HG03439 (cell line): ENCODE results near the gene AMZ2.
"Not testable (repeated sequence)": the region's sequence is repeated elsewhere in the genome, so short reads cannot be mapped to it uniquely, and the experiment has no call there.

Experiments
- ATAC-seq: cut with Tn5 transposase; IDR thresholded peaks from one replicate; pipeline ENCODE4 v1.9.1; 2021; ENCODE audit warnings: mild to moderate bottlenecking, moderate library complexity; ENCODE audit not compliant: unreplicated experiment

Gene AMZ2, protein sequence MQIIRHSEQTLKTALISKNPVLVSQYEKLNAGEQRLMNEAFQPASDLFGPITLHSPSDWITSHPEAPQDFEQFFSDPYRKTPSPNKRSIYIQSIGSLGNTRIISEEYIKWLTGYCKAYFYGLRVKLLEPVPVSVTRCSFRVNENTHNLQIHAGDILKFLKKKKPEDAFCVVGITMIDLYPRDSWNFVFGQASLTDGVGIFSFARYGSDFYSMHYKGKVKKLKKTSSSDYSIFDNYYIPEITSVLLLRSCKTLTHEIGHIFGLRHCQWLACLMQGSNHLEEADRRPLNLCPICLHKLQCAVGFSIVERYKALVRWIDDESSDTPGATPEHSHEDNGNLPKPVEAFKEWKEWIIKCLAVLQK

DNA sequence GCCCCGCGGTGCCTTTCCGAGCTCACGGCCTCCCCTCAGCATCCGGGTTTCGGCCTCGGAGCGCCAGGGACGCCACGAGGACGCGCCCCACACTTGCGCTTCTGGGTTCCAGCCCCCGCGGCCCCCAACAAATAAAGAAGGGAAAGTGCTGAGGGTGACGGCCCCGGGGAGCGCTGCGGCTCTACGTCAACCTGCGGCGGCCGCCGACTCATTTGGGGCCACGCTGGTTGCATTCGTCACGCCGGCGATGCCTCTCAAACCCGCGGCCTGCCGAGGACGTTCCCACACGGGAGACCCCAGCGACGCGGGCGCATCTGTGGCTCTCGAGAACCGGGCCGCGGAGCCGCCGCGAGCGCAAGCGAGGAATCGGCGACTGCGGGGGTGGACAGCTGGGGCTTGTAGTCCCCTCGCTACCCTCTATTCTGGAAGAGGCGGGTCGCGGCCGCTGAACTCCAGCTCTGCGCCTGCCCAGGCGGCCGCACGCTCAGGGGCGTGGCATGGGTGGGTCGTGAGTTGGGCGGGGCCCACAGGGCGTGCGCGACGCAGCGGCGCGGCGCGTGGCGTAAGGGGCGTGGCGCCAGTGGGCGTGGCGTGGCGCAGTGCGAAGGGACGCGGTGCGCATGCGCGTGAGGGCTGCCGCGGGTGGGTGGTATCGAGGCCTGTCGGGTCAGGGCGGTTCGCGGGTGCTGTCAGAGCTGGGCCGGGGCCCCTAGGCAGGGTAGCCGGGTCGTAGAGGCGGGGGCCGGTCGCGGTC is at the start of gene AMZ2:
Gene AMZ2 (plus strand): TSS at position 599 of the 754 bp plus-strand sequence. CDS start 2,145 bp downstream, outside the sequence.
- peak; percentile 83 for ATAC-seq

DNA sequence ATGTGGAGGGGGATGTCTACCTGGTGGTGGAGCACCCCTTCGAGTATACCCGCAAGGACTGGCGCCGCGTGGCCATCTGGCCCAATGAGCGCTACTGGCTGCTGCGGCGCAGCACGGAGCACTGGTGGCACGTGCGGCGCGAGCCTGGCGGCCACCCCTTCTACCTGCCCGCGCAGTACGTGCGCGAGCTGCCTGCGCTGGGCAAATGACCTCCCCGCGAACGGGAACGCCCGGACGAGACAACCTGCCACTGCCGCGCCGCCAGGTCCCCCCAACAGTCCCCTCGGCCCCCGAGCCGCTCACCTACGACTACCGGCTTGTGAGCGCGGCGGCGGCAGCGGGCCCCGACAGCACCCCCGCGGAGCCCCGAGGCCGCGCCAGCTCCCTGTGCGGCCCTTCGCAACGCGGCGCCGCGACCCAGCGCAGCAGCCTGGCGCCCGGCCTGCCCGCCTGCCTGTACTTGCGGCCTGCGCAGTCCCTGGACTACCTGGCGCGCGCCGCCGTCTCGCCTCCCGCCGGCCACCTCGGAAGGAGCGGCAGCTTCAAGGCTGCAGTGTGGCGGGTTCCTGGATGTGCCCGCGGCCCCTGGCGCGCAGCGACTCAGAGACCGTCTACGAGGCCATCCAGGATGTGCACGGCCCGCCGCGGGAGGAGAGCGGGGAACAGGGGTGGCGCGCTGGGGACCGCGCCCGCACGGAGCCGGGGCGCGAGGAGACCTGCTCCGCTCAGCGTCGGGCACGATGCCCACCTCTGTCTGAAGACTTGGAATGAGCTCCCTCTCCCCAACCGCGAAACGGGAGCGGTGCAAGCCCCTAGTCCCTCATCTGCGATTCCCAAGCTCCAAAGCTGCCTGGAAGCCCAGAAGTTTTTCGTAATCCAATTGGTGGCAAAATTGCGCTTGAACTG is 48.7 kb upstream of the AMZ2 start:
- no peak for ATAC-seq

GRCh38 chr17:68199837-68200688 is 47.8 kb upstream of the AMZ2 start:
- ATAC-seq: no peak

GRCh38 chr17:68200689-68201417 is 47.0 kb upstream of the AMZ2 start:
- ATAC-seq: peak; percentile 34

GRCh38 chr17:68201418-68201771 is 46.4 kb upstream of the AMZ2 start:
- not testable (repeated sequence) for ATAC-seq

DNA sequence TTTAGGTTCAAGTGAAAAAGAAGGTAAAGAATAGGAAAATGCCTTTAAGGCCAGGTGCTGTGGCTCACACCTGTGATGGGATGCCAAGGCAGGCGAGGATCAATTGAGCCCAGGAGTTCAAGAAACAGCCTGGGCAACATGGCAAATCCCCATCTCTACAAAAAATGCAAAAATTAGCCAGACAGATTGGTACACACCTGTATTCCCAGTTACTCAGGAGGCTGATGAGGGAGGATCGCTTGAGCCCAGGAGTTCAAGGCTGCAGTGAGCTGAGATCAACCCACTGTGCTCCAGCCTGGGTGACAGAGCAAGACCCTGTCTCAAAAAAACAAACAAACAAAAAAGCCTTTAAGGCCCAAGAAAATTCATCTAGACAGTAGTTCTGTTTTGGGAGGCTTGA is 45.5 kb upstream of the AMZ2 start:
- not testable (repeated sequence) for ATAC-seq

GRCh38 chr17:68204736-68205135 is 43.1 kb upstream of the AMZ2 start:
- peak; percentile 21 for ATAC-seq

GRCh38 chr17:68205251-68205807 is 42.5 kb upstream of the AMZ2 start:
- peak; percentile 89 for ATAC-seq

GRCh38 chr17:68205808-68206720 is 41.8 kb upstream of the AMZ2 start:
- ATAC-seq: peak; percentile 20

GRCh38 chr17:68207651-68208253 is 40.1 kb upstream of the AMZ2 start:
- no peak for ATAC-seq

DNA sequence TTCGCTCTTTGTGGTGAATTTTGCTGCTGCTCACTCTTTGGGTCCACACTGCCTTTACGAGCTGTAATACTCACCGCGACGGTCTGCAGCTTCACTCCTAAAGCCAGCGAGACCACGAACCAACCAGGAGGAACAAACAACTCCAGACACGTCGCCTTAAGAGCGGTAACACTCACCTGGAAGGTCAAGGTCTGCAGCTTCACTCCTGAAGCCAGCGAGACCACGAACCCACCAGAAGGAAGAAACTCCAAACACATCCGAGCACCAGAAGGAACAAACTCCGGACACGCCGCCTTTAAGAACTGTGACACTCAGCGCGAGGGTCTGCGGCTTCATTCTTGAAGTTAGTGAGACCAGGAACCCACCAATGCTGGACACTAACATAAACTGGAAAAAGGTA is 39.2 kb upstream of the AMZ2 start:
- not testable (repeated sequence) for ATAC-seq

- not testable (repeated sequence) for ATAC-seq
These were observed 38.5 kb upstream of the AMZ2 start for GRCh38 chr17:68209191-68209900.

DNA sequence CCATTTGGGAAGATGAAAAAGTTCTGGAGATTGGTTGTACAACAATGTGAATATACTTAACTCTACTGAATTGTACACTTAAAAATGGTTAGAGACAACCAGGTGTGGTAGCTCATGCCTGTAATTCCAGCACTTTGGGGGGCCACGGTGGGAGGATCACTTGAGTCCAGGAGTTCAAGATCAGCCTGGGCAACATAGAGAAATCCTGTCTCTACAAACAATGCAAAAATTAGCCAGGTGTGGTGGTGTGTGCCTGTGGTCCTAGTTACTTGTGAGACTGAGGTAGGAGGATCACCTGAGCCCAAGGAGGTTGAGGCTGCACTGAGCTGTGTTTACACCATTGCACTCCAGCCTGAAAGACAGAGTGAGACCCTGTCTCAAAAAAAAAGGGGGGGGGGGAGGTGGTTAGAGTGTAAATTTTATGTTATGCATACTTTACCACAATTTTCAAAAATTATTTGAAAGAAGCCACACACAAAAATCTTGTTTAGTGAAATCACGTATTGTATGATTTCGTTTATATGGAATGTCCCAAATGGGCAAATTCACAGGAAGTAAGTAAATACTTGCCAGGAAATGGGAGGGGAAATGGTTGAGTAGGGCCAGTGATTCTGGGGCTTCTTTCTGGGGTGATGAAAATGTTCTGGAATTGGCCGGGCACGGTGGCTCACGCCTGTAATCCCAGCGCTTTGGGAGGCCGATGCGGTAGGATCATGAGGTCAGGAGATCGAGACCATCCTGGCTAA is 37.1 kb upstream of the AMZ2 start:
- no peak for ATAC-seq

DNA sequence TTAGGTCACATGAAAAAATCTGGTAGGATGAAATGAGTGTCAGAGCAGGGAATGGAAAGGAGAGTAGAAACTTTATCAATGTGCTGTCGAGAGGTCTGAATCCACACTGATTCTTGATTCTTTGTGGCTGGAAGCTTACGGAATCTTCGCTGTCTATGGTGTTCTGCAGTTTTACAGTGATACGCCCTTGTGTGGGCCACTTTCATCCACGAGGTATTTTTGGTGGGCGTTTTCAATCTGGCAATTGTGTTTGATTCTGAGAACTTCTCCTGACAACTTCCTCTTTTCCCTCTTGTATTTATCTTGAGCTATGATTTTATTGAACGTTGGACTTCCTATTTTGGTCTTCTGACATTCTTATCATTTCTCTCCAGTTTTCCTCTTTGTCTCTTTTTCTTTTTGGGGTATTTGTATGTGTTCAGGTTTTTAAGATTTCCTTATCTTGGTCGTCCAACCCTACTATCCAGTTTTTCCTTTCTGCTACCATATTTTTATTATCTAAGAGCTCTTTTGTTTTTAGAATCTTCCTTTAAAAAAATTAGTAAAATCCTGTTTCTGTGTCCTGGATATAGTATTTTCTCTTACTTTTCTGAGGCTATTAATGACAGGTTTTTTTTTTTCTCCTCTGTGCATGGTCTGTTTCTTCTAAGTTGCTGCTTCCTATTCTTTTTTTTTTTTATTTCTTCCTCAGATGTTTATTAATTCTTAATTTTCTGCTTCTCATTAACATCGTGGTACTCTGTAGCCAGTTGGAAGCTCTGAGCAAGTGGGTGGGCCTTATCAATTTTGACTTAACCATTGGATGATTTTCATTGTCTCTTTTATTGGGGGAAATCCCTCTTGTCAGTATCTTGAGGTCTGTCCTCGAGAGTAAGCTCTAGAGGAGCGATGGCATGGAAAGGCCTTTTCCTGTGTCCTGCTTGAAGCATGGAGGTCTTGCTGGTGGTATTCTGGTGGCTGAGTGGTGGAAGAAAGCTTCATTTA is 34.1 kb upstream of the AMZ2 start:
- ATAC-seq: not testable (repeated sequence)

GRCh38 chr17:68215453-68215852 is 32.4 kb upstream of the AMZ2 start:
- not testable (repeated sequence) for ATAC-seq
